GM06990 (cell line): Measurements from ENCODE around the gene STOX1.
"Not testable (repeated sequence)": the region's sequence is repeated elsewhere in the genome, so short reads cannot be mapped to it uniquely, and the experiment has no call there.

Experiments used
- DNase-seq: peaks from one replicate; pipeline ENCODE4 v3.0.0-alpha.2; 2011; ENCODE audit not compliant: insufficient read length; ENCODE audit errors: extremely low read depth
- H3K27me3 ChIP-seq: replicated peaks from 2 replicates; pipeline ENCODE4 v1.6.0; 2011; ENCODE audit warnings: low read length; ENCODE audit not compliant: control insufficient read depth, insufficient read depth
- H3K36me3 ChIP-seq: 2 replicates; pipeline ENCODE4 v1.5.1; 2011; ENCODE audit warnings: low read length; ENCODE audit not compliant: control insufficient read depth, insufficient read depth
- H3K4me3 ChIP-seq: replicated peaks from 2 replicates; pipeline ENCODE4 v1.5.1; 2011; ENCODE audit warnings: low read depth, mild to moderate bottlenecking, control low read depth, low read length
- CTCF ChIP-seq: IDR thresholded peaks from 2 replicates; pipeline ENCODE4 v1.5.1; 2011; ENCODE audit warnings: low read length, control low read depth, mild to moderate bottlenecking, inconsistent platforms; ENCODE audit not compliant: insufficient read depth, poor library complexity, severe bottlenecking

STOX1 gene

GRCh38 chr10:68837626-68838322, 10.4 kb downstream of the STOX1 start:
- no peak overlapping the region for H3K4me3 ChIP-seq
- H3K36me3 ChIP-seq, result no peaks in the 10 kb centered on the region
- no peak for TF ChIP-seq CTCF
- H3K27me3 ChIP-seq, result no peaks in the 10 kb centered on the region
- DNase-seq, result no peak

GRCh38 chr10:68840650-68841049, 13.3 kb downstream of the STOX1 start:
- not testable (repeated sequence) for H3K4me3 ChIP-seq, DNase-seq, H3K36me3 ChIP-seq, H3K27me3 ChIP-seq

GRCh38 chr10:68848281-68848680, 20.9 kb downstream of the STOX1 start:
- DNase-seq, result no peak
- H3K4me3 ChIP-seq, result no peak overlapping the region
- H3K36me3 ChIP-seq, result no peaks in the 10 kb centered on the region
- TF ChIP-seq CTCF, result no peak
- no peaks in the 10 kb centered on the region for H3K27me3 ChIP-seq

GRCh38 chr10:68848806-68849205, 21.5 kb downstream of the STOX1 start:
- no peak for TF ChIP-seq CTCF
- no peaks in the 10 kb centered on the region for H3K27me3 ChIP-seq
- H3K4me3 ChIP-seq, result no peak overlapping the region
- no peak for DNase-seq
- no peaks in the 10 kb centered on the region for H3K36me3 ChIP-seq

GRCh38 chr10:68856352-68856751, 29.0 kb downstream of the STOX1 start:
- DNase-seq, result no peak
- TF ChIP-seq CTCF, result no peak
- H3K27me3 ChIP-seq, result no peaks in the 10 kb centered on the region
- H3K36me3 ChIP-seq, result no peaks in the 10 kb centered on the region
- H3K4me3 ChIP-seq, result no peak overlapping the region

- no peak for TF ChIP-seq CTCF
- no peaks in the 10 kb centered on the region for H3K27me3 ChIP-seq
- H3K4me3 ChIP-seq, result no peak overlapping the region
- no peaks in the 10 kb centered on the region for H3K36me3 ChIP-seq
- no peak for DNase-seq
Observed at GRCh38 chr10:68857005-68857404, 29.7 kb downstream of the STOX1 start.
